Stimulated activated CD4-positive, alpha-beta T cell treated with anti-CD3 and anti-CD28 coated beads, Interleukin-4, amount 100 ng/mL, for 24 hours (primary cell): ENCODE measurements around the gene PIGP.
"Not testable (repeated sequence)": the region's sequence is repeated elsewhere in the genome, so short reads cannot be mapped to it uniquely, and the experiment has no call there.

Experiments
- DNase-seq: peaks from one replicate; pipeline ENCODE4 v3.0.0-alpha.2; 2020

Gene PIGP

GRCh38 chr21:37072988-37073416 is at the start of gene PIGP, which contains the start of gene TTC3:
Gene PIGP, minus strand, starts transcription at chr21:37073071. Its CDS starts 556 bp downstream, at chr21:37072515.
Gene TTC3, plus strand, starts transcription at chr21:37073254. Its CDS starts 14,004 bp downstream, at chr21:37087258.
- peak; percentile 96 for DNase-seq

GRCh38 chr21:37119421-37120218 is 46.7 kb upstream of the PIGP start:
- no peak for DNase-seq

GRCh38 chr21:37118187-37118826 is 45.4 kb upstream of the PIGP start:
- no peak for DNase-seq

- no peak for DNase-seq
Measured at GRCh38 chr21:37117204-37117603, 44.3 kb upstream of the PIGP start.

- DNase-seq: not testable (repeated sequence)
Measured at GRCh38 chr21:37116459-37116858, 43.6 kb upstream of the PIGP start.

GRCh38 chr21:37114301-37114700 is 41.4 kb upstream of the PIGP start:
- not testable (repeated sequence) for DNase-seq

- DNase-seq: not testable (repeated sequence)
Measured at GRCh38 chr21:37111029-37111428, 38.2 kb upstream of the PIGP start.

GRCh38 chr21:37106998-37107397 is 34.1 kb upstream of the PIGP start:
- no peak for DNase-seq

- not testable (repeated sequence) for DNase-seq
Measured at GRCh38 chr21:37102746-37103145, 29.9 kb upstream of the PIGP start.

GRCh38 chr21:37101384-37101783 is 28.5 kb upstream of the PIGP start:
- no peak for DNase-seq

GRCh38 chr21:37100316-37100715 is 27.4 kb upstream of the PIGP start:
- no peak for DNase-seq

GRCh38 chr21:37098751-37099150 is 25.9 kb upstream of the PIGP start:
- no peak for DNase-seq

GRCh38 chr21:37095821-37096220 is 22.9 kb upstream of the PIGP start:
- no peak for DNase-seq

GRCh38 chr21:37093977-37094376 is 21.1 kb upstream of the PIGP start:
- DNase-seq: no peak

- no peak for DNase-seq
Measured at GRCh38 chr21:37088186-37088735, 15.4 kb upstream of the PIGP start.

- DNase-seq: no peak
Measured at GRCh38 chr21:37087188-37087587, 14.3 kb upstream of the PIGP start.

GRCh38 chr21:37085726-37086125 is 12.9 kb upstream of the PIGP start:
- DNase-seq: no peak

- DNase-seq: no peak
Measured at GRCh38 chr21:37082856-37083528, 10.1 kb upstream of the PIGP start.

GRCh38 chr21:37082375-37082774 is 9.5 kb upstream of the PIGP start:
- DNase-seq: no peak

- peak; percentile 15 for DNase-seq
Measured at GRCh38 chr21:37079211-37079824, 6.4 kb upstream of the PIGP start.

GRCh38 chr21:37077403-37077802 is 4.5 kb upstream of the PIGP start:
- no peak for DNase-seq

GRCh38 chr21:37076087-37076850 is 3.4 kb upstream of the PIGP start:
- DNase-seq: no peak
